ENCODE data around the gene NBEA.

Gene NBEA

GRCh38 chr13:35485424-35485823 lies 543.4 kb downstream of the NBEA start:
- no peak for DNase-seq (ENCODE audit: low spot score)

GRCh38 chr13:35489050-35489449 lies 547.0 kb downstream of the NBEA start:
- no peak for DNase-seq (ENCODE audit: low spot score)
- TF ChIP-seq CTCF (IDR thresholded peaks at IDR 0.05; ENCODE audit: extremely low read depth, missing control alignments), result no peak

More at GRCh38 chr13:35485424-35485823, 543.4 kb downstream of the NBEA start:
- no peak for TF ChIP-seq CTCF (IDR thresholded peaks at IDR 0.05; ENCODE audit: extremely low read depth, missing control alignments)

GRCh38 chr13:35496006-35496405 lies 553.9 kb downstream of the NBEA start:
- TF ChIP-seq CTCF (IDR thresholded peaks at IDR 0.05; ENCODE audit: extremely low read depth, missing control alignments), result no peak
- DNase-seq (ENCODE audit: low spot score), result no peak

GRCh38 chr13:35496761-35497386 lies 554.8 kb downstream of the NBEA start:
- no peak for DNase-seq (ENCODE audit: low spot score)
- no peak for TF ChIP-seq CTCF (IDR thresholded peaks at IDR 0.05; ENCODE audit: extremely low read depth, missing control alignments)

GRCh38 chr13:35498231-35498630 lies 556.2 kb downstream of the NBEA start:
- TF ChIP-seq CTCF (IDR thresholded peaks at IDR 0.05; ENCODE audit: extremely low read depth, missing control alignments), result no peak
- DNase-seq (ENCODE audit: low spot score), result no peak

GRCh38 chr13:35499196-35499662 lies 557.2 kb downstream of the NBEA start:
- no peak for DNase-seq (ENCODE audit: low spot score)
- no peak for TF ChIP-seq CTCF (IDR thresholded peaks at IDR 0.05; ENCODE audit: extremely low read depth, missing control alignments)

- no peak for TF ChIP-seq CTCF (IDR thresholded peaks at IDR 0.05; ENCODE audit: extremely low read depth, missing control alignments)
- DNase-seq (ENCODE audit: low spot score), result no peak
Measured at GRCh38 chr13:35499676-35500075, 557.6 kb downstream of the NBEA start.

Data from GM20000 (cell line).